ENCODE results near the gene CDH13. TPM values are rescaled to one million over a fixed set of nuclear protein-coding genes. Genes with fewer than 3 reads are reported as not detected.
A peak's percentile ranks its signal among the peaks of the same experiment; 100 is the strongest.

The CDH13 gene
- total and polyA plus RNA-seq, 2 experiments from 2014 or later, result 2.9 to 4.8 TPM

DNA sequence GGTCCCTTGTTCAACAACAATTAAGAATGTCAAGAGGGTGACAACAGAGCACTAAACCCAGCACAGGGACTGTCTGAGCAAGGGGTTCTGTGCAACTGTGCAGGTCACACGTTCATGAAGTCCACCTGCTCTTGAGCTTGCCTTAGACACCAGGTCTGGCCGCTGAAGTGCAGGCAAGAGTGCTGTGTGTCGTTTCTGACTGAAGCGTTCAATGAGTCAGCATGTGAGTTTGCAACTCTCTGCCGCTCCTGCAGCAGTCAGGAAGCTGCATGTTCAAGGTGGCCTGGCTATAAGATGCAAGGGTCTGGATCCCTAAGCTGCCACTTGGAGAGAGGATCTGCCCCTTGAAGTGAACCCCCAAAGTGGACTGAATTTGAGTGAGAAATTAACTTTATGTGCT lies 848.3 kb downstream of the CDH13 start:
- Histone ChIP-seq H3K4me1 (ENCODE audit: low read depth) (no peaks in the 10 kb centered on the region), H3K27ac (no peak overlapping the region), H3K27me3 (peaks cover 28% of the 10 kb centered on the region), H3K4me3 (no peak overlapping the region), H3K9me3 (ENCODE audit: low read depth) (no peaks in the 10 kb centered on the region), H3K36me3 (no peaks in the 10 kb centered on the region)
- DNase-seq (ENCODE audit: low read depth in 1 of 2, low spot score in 1 of 2), result peak in 1 of 2 donors; percentile 7
- TF ChIP-seq CTCF (IDR thresholded peaks at IDR 0.05; ENCODE audit: low read depth, low read length), result no peak

DNA sequence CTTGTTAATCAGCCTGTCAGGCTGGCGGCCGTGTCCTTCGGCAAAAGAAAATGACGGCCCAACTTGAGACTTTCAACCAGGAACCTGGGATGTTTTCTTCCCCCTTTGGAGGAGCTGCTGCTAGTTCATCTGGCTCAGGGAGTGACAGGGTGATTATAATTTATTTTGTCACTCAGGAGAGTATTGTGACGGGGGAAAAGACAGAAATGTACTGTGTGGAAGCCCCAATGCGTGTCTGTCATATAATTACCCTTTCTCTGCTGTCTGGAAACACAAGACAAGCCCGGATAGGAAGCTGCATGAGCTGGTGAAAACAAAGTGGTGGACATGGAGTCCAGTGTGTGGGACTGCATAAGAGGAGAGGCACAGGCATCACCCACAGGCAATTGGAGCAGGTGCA lies 854.8 kb downstream of the CDH13 start:
- H3K9me3 ChIP-seq (ENCODE audit: low read depth), result no peaks in the 10 kb centered on the region
- no peak overlapping the region for H3K4me3 ChIP-seq
- H3K36me3 ChIP-seq, result no peaks in the 10 kb centered on the region
- TF ChIP-seq CTCF (IDR thresholded peaks at IDR 0.05; ENCODE audit: low read depth, low read length), result no peak
- H3K27me3 ChIP-seq, result no peaks in the 10 kb centered on the region
- no peak for DNase-seq (ENCODE audit: low read depth in 1 of 2, low spot score in 1 of 2)
- no peak overlapping the region for H3K27ac ChIP-seq
- no peaks in the 10 kb centered on the region for H3K4me1 ChIP-seq (ENCODE audit: low read depth)

GRCh38 chr16:83482545-83483162 lies 855.9 kb downstream of the CDH13 start:
- no peak for TF ChIP-seq CTCF (IDR thresholded peaks at IDR 0.05; ENCODE audit: low read depth, low read length)
- no peak for DNase-seq (ENCODE audit: low read depth in 1 of 2, low spot score in 1 of 2)
- no peaks in the 10 kb centered on the region for H3K36me3 ChIP-seq
- H3K27ac ChIP-seq, result no peak overlapping the region
- H3K27me3 ChIP-seq, result no peaks in the 10 kb centered on the region
- H3K9me3 ChIP-seq (ENCODE audit: low read depth), result no peaks in the 10 kb centered on the region
- H3K4me1 ChIP-seq (ENCODE audit: low read depth), result no peaks in the 10 kb centered on the region
- H3K4me3 ChIP-seq, result no peak overlapping the region

DNA sequence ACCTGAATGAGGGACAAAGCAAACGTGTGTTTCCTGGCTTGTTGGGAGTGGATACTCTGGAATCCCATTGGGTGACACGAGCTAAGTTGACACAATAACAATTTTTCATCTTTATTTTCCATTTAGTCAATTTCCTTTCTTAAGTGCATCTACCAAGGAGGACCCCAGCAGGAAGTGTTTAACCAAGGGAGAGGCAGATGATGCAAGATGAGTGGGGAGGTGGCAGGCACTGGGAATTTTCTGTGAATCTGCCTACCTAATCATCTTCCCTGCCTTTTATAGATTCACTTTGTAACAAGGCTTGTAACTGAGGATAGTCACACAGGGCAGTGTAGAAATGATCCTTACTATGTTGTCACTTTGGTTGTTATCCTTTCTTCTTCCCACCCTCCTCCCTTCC lies 863.3 kb downstream of the CDH13 start:
- Histone ChIP-seq H3K4me3 (no peak overlapping the region), H3K4me1 (ENCODE audit: low read depth) (no peaks in the 10 kb centered on the region), H3K9me3 (ENCODE audit: low read depth) (no peaks in the 10 kb centered on the region), H3K27ac (no peak overlapping the region), H3K36me3 (no peaks in the 10 kb centered on the region), H3K27me3 (peaks cover 12% of the 10 kb centered on the region)
- TF ChIP-seq CTCF (IDR thresholded peaks at IDR 0.05; ENCODE audit: low read depth, low read length), result no peak
- no peak for DNase-seq (ENCODE audit: low read depth in 1 of 2, low spot score in 1 of 2)

DNA sequence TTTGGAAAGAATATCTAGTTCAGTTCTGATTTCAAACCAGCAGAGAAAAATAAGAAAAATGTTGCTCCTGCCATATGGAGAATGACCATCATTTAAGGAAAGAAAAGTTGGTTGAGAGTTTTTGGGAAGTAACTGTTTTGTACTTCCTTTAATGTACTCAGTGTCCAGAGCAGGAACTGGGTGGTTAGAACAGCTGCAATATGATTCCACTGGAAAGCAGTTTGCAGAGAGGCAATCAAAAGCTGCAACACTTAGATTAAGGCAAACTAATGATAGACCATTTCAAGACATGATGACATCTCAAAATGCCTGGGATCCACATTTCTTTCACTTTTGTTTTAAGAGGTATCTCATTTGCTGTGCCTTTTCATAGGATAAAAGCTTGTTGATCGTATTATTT lies 867.7 kb downstream of the CDH13 start:
- TF ChIP-seq CTCF (IDR thresholded peaks at IDR 0.05; ENCODE audit: low read depth, low read length), result no peak
- no peaks in the 10 kb centered on the region for H3K36me3 ChIP-seq

More for the DNA sequence above, 867.7 kb downstream of the CDH13 start:
- Histone ChIP-seq H3K27me3 (peaks cover 12% of the 10 kb centered on the region), H3K4me1 (ENCODE audit: low read depth) (no peaks in the 10 kb centered on the region), H3K27ac (no peak overlapping the region), H3K4me3 (no peak overlapping the region), H3K9me3 (ENCODE audit: low read depth) (no peaks in the 10 kb centered on the region)
- DNase-seq (ENCODE audit: low read depth in 1 of 2, low spot score in 1 of 2), result no peak

Measured in cardiac muscle cell (in vitro differentiated cells and primary cell).